K562 (cell line): Measurements from ENCODE around the gene SP2. TPM values are rescaled to one million over a fixed set of nuclear protein-coding genes. Genes with fewer than 3 reads are reported as not detected.

ENCODE experiments used
- CBX1 ChIP-seq: sonication (generic); IDR thresholded peaks from 2 replicates; pipeline ENCODE4 v1.6.1; 2016; ENCODE audit warnings: antibody characterized with exemption, low read depth, mild to moderate bottlenecking
- DACH1 ChIP-seq: fragments of 450-650 bp; IDR thresholded peaks from 2 replicates; pipeline ENCODE4 v1.6.1; 2018; ENCODE audit not compliant: partially characterized antibody
- ERF ChIP-seq: fragments of 450-650 bp; formaldehyde crosslinking; IDR thresholded peaks from 2 replicates; pipeline ENCODE4 v1.4.0; 2020; ENCODE audit warnings: mild to moderate bottlenecking, mixed read lengths
- HNRNPL ChIP-seq: fragments of 200-400 bp; formaldehyde crosslinking; IDR thresholded peaks from 2 replicates; pipeline ENCODE4 v1.6.1; 2017; ENCODE audit warnings: low read depth, mild to moderate bottlenecking, low read length
- ID3 ChIP-seq, 2 experiments: fragments of 250-450 bp in 1 of 2; fragments of 450-650 bp in 1 of 2; sonication (Bioruptor Pico) in 1 of 2; IDR thresholded peaks; 2 replicates each; pipeline versions ENCODE4 v1.6.1 to v1.8.0; 2016 to 2021; ENCODE audit warnings: mild to moderate bottlenecking in 2 of 2, moderate library complexity in 2 of 2, missing compliant biosample characterization in 1 of 2, missing genetic modification characterization in 1 of 2
- JUND ChIP-seq, 2 experiments: IDR thresholded peaks; 2 replicates in 1 of 2; 3 replicates in 1 of 2; pipeline ENCODE4 v1.6.1; 2011; ENCODE audit warnings: borderline replicate concordance in 2 of 2, low read depth in 2 of 2, low read length in 2 of 2, improper control_type of control experiment in 1 of 2, missing biosample characterization in 1 of 2, missing genetic modification characterization in 1 of 2, missing genetic modification reagents in 1 of 2
- MEIS2 ChIP-seq: fragments of 450-650 bp; IDR thresholded peaks from 2 replicates; pipeline ENCODE4 v1.6.1; 2014; ENCODE audit warnings: mild to moderate bottlenecking; ENCODE audit not compliant: partially characterized antibody
- MYC ChIP-seq, 2 experiments: fragments of 250-450 bp in 1 of 2; sonication (Bioruptor Pico) in 1 of 2; IDR thresholded peaks; 2 replicates each; pipeline versions ENCODE4 v1.5.1 to v1.6.1; 2012 to 2021; ENCODE audit warnings: low read depth in 2 of 2, borderline replicate concordance in 1 of 2, improper control_type of control experiment in 1 of 2, low read length in 1 of 2, mild to moderate bottlenecking in 1 of 2, moderate library complexity in 1 of 2
- NBN ChIP-seq: fragments of 450-650 bp; IDR thresholded peaks from 2 replicates; pipeline ENCODE4 v1.6.1; 2016; ENCODE audit warnings: low read depth, mild to moderate bottlenecking
- NFXL1 ChIP-seq: fragments of 450-650 bp; formaldehyde crosslinking; IDR thresholded peaks from 2 replicates; pipeline ENCODE4 v1.4.0; 2021; ENCODE audit warnings: mild to moderate bottlenecking
- RBFOX2 ChIP-seq: fragments of 200-400 bp; formaldehyde crosslinking; IDR thresholded peaks from 2 replicates; pipeline ENCODE4 v1.6.1; 2017; ENCODE audit warnings: low read depth, mild to moderate bottlenecking, low read length, moderate library complexity
- ZNF551 ChIP-seq: fragments of 250-450 bp; sonication (Bioruptor Pico); IDR thresholded peaks from 2 replicates; pipeline ENCODE4 v1.5.0; 2021; ENCODE audit warnings: mild to moderate bottlenecking, moderate library complexity
- ZNF589 ChIP-seq: fragments of 200-800 bp; sonication (Bioruptor generic); IDR thresholded peaks from 2 replicates; pipeline ENCODE4 v1.6.1; 2016; ENCODE audit warnings: low read depth, missing genetic modification characterization, missing compliant biosample characterization
- polyA plus RNA-seq, 8 experiments: library from polyadenylated mRNA; depleted of rRNA in 4 of 8; stranded (reverse) in 5 of 8; unstranded in 3 of 8; fragments of >200 nt; fragmentation: Nextera tagmentation in 2 of 8; fragmentation: Illumina TruSeq in 1 of 8; extraction: Ambion mirVana in 2 of 8; extraction: Trizol in 1 of 8; gene quantifications; 2 replicates each; pipeline versions ENCODE4 v1.2.1 to v1.2.3, GENCODE V29; 2011 to 2014; ENCODE audit warnings: inconsistent platforms in 1 of 8, missing spikeins in 1 of 8
- total RNA-seq, 7 experiments: library from RNA; depleted of rRNA in 6 of 7; stranded (reverse); fragments of >200 nt in 6 of 7; fragmentation: Illumina TruSeq in 2 of 7; extraction: Trizol in 2 of 7; gene quantifications; 2 replicates each; pipeline versions ENCODE4 v1.2.1 to v1.2.3, GENCODE V29; 2011 to 2021; ENCODE audit warnings: low replicate concordance in 1 of 7
- TF ChIP-seq, protein P1 (sequence below), 2 experiments: fragments of 200-800 bp in 1 of 2; sonication (Bioruptor generic) in 1 of 2; sonication (generic) in 1 of 2; formaldehyde crosslinking in 1 of 2; IDR thresholded peaks in 1 of 2; conservative IDR thresholded peaks in 1 of 2; 2 replicates each; pipeline versions ENCODE4 v1.5.0 to v1.6.1; 2016 to 2020; ENCODE audit warnings: missing compliant biosample characterization in 1 of 2, missing genetic modification characterization in 1 of 2, missing genetic modification reagents in 1 of 2
- TF ChIP-seq, protein P2 (sequence below), 2 experiments: fragments of 450-650 bp in 1 of 2; IDR thresholded peaks; 2 replicates each; pipeline ENCODE4 v1.6.1; 2011 to 2017; ENCODE audit warnings: low read depth in 2 of 2, antibody characterized with exemption in 1 of 2, borderline replicate concordance in 1 of 2, low read length in 1 of 2, mild to moderate bottlenecking in 1 of 2, mixed read lengths in 1 of 2; ENCODE audit not compliant: control insufficient read depth in 1 of 2

Gene SP2
- total and polyA plus RNA-seq, 9 of the 15 experiments (the other 6 are each of a cell fraction or from before 2014, with no cell fraction given): 0.77 to 22.3 (median 2.3) TPM

DNA sequence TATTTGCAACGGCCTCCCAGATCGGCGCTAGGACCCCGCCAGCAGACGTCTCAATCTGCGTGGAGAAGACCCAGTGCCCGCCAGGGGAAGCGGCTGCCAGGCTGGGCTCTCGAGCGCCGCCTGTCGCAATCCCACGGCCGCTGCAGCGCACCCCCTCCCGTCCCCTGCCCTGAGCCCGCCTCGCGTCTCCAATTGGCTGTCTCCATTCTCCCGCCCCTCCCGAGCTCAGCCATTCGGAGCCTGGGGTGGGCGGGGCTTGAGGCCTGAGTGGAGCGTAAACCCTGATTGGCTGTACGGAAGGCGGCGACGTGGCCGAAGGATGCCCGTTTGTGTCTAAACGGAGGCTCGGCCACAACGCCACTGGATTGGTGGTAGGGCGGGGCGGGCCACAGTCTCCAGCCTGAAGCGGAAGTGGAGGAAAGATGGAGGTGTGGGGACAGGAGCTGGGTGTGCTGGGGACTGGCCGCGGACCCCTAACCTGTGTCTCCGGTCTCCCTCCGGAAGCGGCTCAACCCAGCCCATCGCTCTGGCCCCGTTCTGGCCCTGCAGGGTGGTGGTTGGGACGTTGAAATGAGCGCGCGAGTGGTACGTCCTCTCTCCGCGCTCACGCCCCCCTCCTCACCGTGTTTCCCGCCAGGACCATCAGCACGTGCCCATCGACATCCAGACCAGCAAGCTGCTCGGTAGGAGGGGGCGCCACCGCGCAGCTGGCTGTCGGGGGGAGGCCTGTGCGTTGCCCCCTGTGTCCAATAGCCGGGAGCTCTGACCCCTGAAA lies 74.9 kb downstream of the SP2 start, which contains the start of gene CDK5RAP3 (continued):
- TF ChIP-seq DACH1: no peak
- TF ChIP-seq CBX1: peak; percentile 63
- peak; percentile 89; the same call in 1 of the 2 replicates for TF ChIP-seq HNRNPL
- TF ChIP-seq MYC (IDR thresholded peaks at IDR 0.05; ENCODE audit: low read depth, low read length): peak; percentile 89
- peak; percentile 79 for TF ChIP-seq MYC (CRISPR knock-in tag; IDR thresholded peaks at IDR 0.05; ENCODE audit: borderline replicate concordance, low read depth)
- TF ChIP-seq ZNF589 (CRISPR knock-in tag): 0 out of 2 replicates have a peak, but pooled peaks have one; percentile 42
- peak; percentile 71; the same call in 1 of the 2 replicates for TF ChIP-seq ERF (CRISPR knock-in tag)
- TF ChIP-seq ID3 (CRISPR knock-in tag; IDR thresholded peaks at IDR 0.05): no peak
- TF ChIP-seq ID3 (tag; IDR thresholded peaks at IDR 0.05): peak; percentile 90
- peak; percentile 97 for TF ChIP-seq RBFOX2
- peak; percentile 54 for TF ChIP-seq MEIS2
- TF ChIP-seq JUND (IDR thresholded peaks at IDR 0.05; ENCODE audit: borderline replicate concordance, low read depth, low read length): peak; percentile 45
- no peak; the same call in 2 of the 3 replicates for TF ChIP-seq JUND (tag; IDR thresholded peaks at IDR 0.05; ENCODE audit: borderline replicate concordance, low read depth, low read length)
- TF ChIP-seq, protein P1, sequence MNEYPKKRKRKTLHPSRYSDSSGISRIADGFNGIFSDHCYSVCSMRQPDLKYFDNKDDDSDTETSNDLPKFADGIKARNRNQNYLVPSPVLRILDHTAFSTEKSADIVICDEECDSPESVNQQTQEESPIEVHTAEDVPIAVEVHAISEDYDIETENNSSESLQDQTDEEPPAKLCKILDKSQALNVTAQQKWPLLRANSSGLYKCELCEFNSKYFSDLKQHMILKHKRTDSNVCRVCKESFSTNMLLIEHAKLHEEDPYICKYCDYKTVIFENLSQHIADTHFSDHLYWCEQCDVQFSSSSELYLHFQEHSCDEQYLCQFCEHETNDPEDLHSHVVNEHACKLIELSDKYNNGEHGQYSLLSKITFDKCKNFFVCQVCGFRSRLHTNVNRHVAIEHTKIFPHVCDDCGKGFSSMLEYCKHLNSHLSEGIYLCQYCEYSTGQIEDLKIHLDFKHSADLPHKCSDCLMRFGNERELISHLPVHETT (CRISPR knock-in tag; conservative IDR thresholded peaks at IDR 0.05 in 1 of 2, IDR thresholded peaks at IDR 0.05 in 1 of 2): peak in 1 of 2 experiments; percentile 22; a peak in 1 of 4 replicates
- TF ChIP-seq NFXL1 (CRISPR knock-in tag): no peak
- no peak for TF ChIP-seq ZNF551
- 0 out of 2 replicates have a peak, but pooled peaks have one; percentile 38 for TF ChIP-seq NBN
- TF ChIP-seq, protein P2, sequence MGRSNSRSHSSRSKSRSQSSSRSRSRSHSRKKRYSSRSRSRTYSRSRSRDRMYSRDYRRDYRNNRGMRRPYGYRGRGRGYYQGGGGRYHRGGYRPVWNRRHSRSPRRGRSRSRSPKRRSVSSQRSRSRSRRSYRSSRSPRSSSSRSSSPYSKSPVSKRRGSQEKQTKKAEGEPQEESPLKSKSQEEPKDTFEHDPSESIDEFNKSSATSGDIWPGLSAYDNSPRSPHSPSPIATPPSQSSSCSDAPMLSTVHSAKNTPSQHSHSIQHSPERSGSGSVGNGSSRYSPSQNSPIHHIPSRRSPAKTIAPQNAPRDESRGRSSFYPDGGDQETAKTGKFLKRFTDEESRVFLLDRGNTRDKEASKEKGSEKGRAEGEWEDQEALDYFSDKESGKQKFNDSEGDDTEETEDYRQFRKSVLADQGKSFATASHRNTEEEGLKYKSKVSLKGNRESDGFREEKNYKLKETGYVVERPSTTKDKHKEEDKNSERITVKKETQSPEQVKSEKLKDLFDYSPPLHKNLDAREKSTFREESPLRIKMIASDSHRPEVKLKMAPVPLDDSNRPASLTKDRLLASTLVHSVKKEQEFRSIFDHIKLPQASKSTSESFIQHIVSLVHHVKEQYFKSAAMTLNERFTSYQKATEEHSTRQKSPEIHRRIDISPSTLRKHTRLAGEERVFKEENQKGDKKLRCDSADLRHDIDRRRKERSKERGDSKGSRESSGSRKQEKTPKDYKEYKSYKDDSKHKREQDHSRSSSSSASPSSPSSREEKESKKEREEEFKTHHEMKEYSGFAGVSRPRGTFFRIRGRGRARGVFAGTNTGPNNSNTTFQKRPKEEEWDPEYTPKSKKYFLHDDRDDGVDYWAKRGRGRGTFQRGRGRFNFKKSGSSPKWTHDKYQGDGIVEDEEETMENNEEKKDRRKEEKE (IDR thresholded peaks at IDR 0.05; ENCODE audit: borderline replicate concordance in 1 of 2, control insufficient read depth in 1 of 2, low read depth in 2 of 2, low read length in 1 of 2): no peak
